GM19395 (cell line): ENCODE results near the gene FOXR2.

Experiments used
- ATAC-seq: cut with Tn5 transposase; IDR thresholded peaks from one replicate; pipeline ENCODE4 v1.9.1; 2021; ENCODE audit warnings: mild to moderate bottlenecking, moderate library complexity; ENCODE audit not compliant: unreplicated experiment

Gene FOXR2

DNA sequence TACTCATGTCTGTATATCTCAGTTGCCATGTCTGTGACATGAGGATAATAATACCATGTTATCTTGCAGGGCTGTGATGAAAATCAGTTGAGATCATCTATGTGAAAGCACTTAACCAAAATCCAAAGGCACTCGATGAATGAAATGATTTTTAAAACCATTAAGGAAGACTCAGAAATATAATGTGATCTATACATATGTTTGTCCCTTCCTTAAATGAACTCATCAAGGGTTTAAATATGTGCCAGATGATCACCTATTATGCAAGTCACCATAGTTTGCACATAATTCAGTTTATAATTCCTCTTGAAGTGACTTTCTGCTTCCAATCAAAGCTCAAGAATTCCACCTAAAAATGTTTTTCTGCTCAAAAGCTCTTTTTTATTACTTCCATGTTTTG lies at the start of gene FOXR2:
Gene FOXR2 (plus strand): TSS at position 301 of the 400 bp plus-strand sequence. CDS start 312 bp downstream, outside the sequence.
- ATAC-seq, result no peak

DNA sequence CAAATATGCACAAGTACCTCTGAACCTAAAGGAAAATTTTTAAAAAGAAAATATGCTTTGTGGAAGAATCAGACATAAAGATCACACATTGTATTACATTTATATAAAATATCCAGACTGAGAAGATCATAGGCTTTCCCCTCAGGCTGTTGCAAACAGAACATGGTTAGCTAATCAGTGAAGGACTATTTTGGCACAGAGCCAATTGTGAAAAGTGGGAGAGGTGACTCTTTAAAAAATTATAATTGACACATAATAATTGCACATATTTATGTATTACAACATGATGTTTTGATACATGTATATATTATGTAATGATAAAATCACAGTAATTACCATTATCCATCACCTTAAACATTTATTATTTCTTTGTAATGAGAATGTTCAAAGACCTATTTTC lies 44.1 kb upstream of the FOXR2 start:
- no peak for ATAC-seq

GRCh38 chrX:55582447-55582846 lies 40.8 kb upstream of the FOXR2 start:
- ATAC-seq, result no peak

DNA sequence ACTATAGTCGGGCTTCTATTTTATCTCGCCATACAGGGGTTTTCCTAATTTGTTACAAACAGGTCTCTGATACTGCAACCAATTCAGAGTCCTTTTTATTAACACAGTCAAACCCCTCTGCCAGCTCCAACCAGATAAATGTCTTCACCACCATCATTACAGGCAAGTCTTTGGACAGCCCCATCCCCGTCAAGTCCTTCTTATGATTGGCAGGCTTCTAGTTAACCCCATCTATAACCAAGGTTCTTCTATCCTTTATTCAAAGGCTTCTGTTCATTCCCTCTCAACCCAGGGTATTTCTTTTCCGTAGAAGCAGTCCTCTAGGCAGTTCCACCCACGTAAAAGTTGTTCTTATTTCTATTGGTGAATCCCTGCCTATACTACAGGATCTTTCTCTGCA lies 29.9 kb upstream of the FOXR2 start:
- no peak for ATAC-seq

GRCh38 chrX:55593756-55594257 lies 29.4 kb upstream of the FOXR2 start:
- no peak for ATAC-seq

- no peak for ATAC-seq
Observed at GRCh38 chrX:55598333-55598732, 24.9 kb upstream of the FOXR2 start.

DNA sequence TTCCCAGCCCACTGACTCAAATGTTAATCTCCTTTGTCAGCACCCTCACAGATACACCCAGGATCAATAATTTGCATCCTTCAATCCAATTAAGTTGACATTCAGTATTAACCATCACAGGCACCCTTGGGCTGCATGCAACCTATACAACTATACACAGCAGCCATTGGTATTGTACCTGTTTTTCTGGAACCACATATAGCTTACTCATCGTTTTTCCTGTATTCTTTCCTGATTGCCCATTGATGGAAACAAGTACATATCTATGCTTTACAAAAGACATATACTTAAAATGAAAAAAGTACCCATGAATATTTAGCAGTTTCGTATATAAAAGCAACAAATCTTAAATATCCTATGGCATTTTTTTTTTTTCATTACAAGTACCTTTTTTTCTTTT lies 3.7 kb upstream of the FOXR2 start:
- ATAC-seq, result no peak

GRCh38 chrX:55624403-55624802 lies 1.2 kb downstream of the FOXR2 start:
- ATAC-seq, result no peak

GRCh38 chrX:55636109-55636508 lies 12.9 kb downstream of the FOXR2 start:
- no peak for ATAC-seq

DNA sequence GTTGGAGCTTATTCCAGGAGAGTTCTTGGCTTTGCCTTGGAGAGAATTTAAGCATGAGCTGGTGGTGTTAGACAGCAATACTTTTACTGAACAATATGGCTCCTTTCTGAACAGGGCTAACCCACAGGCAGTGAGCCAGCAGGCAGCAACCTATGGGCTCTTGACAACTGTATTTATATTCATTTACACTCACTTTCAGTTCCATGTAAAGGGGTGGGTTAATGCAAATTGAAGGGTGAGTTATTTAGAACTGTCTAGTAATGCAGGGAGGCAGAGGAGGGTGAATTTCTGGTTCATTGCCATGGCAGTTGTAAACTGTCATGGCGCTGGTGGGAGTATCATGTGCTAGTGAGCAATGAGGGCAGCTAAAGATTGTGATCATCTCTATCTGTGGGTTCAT lies 15.7 kb downstream of the FOXR2 start:
- ATAC-seq, result peak; percentile 40

DNA sequence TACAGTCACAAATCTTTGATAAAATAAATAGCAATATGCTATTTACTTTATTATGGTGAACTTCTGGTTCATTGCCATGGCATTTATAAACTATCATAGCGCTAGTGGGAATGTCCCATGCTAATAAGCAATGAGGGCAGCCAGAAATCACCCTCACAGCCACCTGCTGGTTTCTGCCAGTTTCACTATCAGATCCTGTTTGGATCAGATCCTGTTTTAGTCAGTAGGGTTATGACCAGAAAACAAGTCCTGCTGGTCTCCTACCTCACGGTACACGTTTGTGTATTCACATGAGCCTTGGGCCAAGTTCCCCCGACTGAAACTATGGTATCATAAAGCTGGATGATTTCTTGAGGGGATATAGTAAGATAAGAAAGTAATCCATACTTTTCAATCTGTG lies 17.7 kb downstream of the FOXR2 start:
- ATAC-seq, result peak; percentile 75

DNA sequence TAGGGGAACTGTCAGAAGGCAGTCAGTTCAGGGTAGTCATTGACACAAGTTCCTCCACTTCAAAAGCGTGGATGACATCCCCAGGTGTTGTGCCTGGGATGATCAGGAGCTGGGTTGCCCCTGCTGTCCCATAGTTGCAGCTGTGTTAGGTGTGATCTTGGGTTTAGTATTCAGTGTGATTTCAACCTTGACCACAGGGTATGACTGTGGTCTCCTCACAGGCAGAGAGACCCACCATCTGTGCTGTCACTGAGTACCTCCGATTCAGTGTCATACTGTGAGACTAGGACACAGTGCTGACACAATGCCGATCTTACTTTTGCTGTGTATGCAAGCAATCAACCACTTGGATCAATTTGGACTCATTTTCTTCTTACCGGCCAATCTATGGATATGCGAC lies 25.2 kb downstream of the FOXR2 start:
- ATAC-seq, result peak; percentile 55

GRCh38 chrX:55659931-55660330 lies 36.7 kb downstream of the FOXR2 start:
- no peak for ATAC-seq

DNA sequence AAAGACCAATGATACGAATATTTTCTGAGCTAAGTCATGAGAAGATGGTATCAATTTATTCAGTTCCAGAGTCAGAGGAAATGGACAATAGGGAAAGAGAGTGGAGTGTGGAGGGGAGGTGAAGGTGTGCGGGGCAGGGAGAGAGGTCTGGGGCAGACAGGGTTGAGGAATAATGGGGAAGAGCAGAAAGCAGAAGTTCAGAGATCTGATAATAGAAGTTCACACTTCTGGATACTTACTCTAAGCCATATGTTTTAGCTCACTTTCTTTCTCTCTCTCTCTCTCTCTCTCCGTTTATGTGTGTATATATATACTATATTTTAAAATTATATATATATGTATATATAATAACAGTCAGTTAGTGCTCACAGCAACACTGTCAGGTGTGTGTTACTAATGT lies 40.4 kb downstream of the FOXR2 start:
- no peak for ATAC-seq

- no peak for ATAC-seq
Observed at GRCh38 chrX:55668084-55668483, 44.9 kb downstream of the FOXR2 start.
